Tibial nerve (tissue), 3 donors: Measurements from ENCODE around the gene RAPGEF6.

Experiments used
- CTCF ChIP-seq, 5 experiments: fragments of 200-600 bp in 3 of 5; fragments of 450-650 bp in 2 of 5; sonication (generic) in 3 of 5; IDR thresholded peaks; one replicate each; pipeline ENCODE4 v1.5.1; 2016 to 2019; ENCODE audit warnings: antibody characterized with exemption in 5 of 5, mild to moderate bottlenecking in 3 of 5, moderate library complexity in 2 of 5
- POLR2A ChIP-seq, 2 donors: fragments of 450-650 bp; IDR thresholded peaks; one replicate each; pipeline ENCODE4 v1.6.1; 2017; ENCODE audit warnings: antibody characterized with exemption in 2 of 2, mild to moderate bottlenecking in 2 of 2, moderate library complexity in 2 of 2

- TF ChIP-seq CTCF (IDR thresholded peaks at IDR 0.05) (no peak), POLR2A (IDR thresholded peaks at IDR 0.05) (no peak)
Measured at GRCh38 chr5:131505237-131505908, 129.7 kb downstream of the RAPGEF6 start.
